ENCODE data around the gene ADAM12.

DNA sequence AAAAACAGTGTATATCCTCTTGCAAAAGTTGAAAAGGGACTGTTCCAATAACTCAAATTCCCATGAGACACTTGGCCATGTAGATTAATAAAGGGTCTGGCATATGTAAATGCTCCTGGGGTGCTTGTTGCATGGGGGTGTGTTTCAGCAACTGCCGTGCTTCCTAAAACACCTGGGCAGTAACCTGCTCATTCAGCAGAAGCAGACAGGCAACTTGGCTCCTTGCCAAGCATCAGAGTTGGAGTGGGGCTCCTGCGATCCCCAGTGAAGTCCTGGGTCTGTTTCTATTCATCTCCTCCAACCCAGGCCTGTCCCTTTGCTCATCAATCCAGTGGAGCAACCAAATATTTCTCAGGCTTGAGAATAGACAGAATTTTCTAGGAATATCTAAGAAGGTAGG, 42.2 kb upstream of the ADAM12 start:
- TF ChIP-seq ELF4 (IDR thresholded peaks at IDR 0.05) (no peak), SUZ12 (IDR thresholded peaks at IDR 0.05) (no peak), NFRKB (IDR thresholded peaks at IDR 0.05) (no peak), FOXA1 (IDR thresholded peaks at IDR 0.05) (no peak), FOXM1 (IDR thresholded peaks at IDR 0.05; ENCODE audit: borderline replicate concordance) (no peak), HDGF (IDR thresholded peaks at IDR 0.05; ENCODE audit: borderline replicate concordance) (no peak), SP1 (IDR thresholded peaks at IDR 0.05) (no peak)
